ENCODE data around the gene TOLLIP. TPM values are rescaled to one million over a fixed set of nuclear protein-coding genes. Genes with fewer than 3 reads are reported as not detected.

The TOLLIP gene
- polyA plus RNA-seq, 3 donors = 35.9 to 50.1 (median 47.8) TPM

GRCh38 chr11:1232883-1233321 lies 76.5 kb downstream of the TOLLIP start:
- no peak for DNase-seq (ENCODE audit: extremely low read depth in 1 of 11, low read depth in 9 of 11, low spot score in 4 of 11)

DNA sequence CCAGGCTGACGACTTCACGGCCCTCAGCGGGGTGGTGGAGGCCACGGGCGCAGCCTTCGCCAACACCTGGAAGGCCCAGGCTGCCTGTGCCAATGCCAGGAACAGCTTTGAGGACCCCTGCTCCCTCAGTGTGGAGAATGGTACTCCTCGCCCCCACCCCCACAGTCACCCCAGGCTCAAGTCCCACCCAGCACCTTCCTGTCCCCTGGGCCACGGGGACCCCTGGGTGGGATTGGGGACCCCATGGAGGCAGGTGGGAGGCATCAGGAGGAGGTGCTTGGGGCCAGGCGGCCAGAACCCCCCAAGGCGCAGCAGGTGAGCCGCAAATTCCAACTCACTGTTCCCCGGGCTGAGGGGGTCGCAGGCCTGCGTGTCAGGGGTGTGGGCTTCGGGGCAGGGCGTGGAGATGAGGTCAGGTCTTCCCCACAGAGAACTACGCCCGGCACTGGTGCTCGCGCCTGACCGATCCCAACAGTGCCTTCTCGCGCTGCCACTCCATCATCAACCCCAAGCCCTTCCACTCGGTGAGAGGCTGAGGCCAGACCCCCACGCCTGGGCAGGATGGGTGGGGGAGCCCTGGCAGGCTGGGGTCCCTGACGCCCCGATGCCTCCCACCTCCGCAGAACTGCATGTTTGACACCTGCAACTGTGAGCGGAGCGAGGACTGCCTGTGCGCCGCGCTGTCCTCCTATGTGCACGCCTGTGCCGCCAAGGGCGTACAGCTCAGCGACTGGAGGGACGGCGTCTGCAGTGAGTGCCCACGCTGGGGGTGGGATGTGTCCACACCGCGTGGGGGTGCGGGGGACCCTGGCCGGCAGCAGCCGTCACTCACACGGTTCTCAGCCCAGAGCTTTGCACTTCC lies 77.2 kb downstream of the TOLLIP start:
- DNase-seq (ENCODE audit: extremely low read depth in 1 of 11, low read depth in 9 of 11, low spot score in 4 of 11) = no peak

DNA sequence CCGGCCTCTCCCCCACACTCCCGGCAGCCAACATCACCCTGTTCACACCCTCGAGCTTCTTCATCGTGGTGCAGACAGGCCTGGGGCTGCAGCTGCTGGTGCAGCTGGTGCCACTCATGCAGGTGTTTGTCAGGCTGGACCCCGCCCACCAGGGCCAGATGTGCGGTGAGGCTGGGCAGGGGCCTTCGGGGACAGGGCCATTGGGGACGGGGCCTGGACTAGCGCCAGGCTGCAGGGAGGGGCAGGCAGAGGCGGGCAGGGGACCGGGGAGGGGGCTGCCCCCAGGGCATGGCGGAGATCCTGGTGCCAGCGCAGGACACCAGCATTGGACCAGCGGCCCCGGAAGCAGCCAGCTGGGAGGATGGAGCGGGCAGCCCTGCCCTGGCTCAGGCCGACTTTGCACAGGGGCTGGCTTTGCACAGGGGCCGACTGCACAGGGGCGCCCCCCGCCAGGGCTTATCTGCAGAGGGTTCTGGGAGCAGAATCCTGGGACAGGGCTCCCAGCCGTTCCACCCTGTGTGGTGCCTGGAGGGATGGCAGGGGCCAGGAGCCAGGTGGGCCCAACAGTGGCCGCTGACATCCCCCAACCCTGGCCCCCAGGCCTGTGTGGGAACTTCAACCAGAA lies 77.9 kb downstream of the TOLLIP start:
- no peak for DNase-seq (ENCODE audit: extremely low read depth in 1 of 11, low read depth in 9 of 11, low spot score in 4 of 11)

- no peak for DNase-seq (ENCODE audit: extremely low read depth in 1 of 11, low read depth in 9 of 11, low spot score in 4 of 11)
Measured at GRCh38 chr11:1230456-1231395, 78.7 kb downstream of the TOLLIP start.

DNA sequence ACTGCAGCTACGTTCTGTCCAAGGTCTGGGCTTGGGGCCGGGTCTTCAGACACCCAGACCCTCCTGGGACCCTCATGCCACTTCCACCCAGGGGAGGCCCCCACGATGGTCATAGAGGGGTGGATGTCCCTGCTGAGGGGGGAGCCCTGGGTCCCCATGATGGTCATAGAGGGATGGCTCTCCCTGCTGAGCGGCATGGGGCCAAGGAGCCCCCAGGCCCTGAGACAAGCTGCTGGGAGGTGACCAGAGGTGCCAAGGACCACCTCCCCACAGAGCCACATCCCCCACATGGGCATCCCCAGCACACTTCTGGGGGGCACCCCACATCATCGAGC lies 79.3 kb downstream of the TOLLIP start:
- no peak for DNase-seq (ENCODE audit: extremely low read depth in 1 of 11, low read depth in 9 of 11, low spot score in 4 of 11)

DNA sequence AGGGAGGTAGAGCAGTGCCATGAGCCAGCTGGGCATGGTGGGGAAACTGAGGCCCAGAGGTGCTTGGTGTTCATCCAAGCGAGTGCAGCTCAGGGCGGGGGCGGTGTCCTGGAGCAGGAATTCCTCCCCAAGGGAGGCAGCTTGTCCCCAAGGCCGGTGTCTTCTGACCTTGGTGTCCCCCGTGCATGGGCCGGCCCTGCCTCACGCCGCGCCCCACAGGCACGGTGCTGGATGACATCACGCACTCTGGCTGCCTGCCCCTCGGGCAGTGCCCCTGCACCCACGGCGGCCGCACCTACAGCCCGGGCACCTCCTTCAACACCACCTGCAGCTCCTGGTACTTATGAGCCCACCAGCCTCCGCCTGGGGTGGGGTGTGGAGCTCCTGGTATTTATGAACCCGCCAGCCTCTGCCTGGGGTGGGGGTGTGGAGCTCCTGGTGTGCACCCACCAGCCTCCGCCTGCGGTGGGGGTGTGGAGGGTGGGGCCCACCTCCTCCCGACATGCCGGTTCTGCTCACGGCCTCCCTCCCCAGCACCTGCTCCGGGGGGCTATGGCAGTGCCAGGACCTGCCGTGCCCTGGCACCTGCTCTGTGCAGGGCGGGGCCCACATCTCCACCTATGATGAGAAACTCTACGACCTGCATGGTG lies 79.8 kb downstream of the TOLLIP start:
- no peak for DNase-seq (ENCODE audit: extremely low read depth in 1 of 11, low read depth in 9 of 11, low spot score in 4 of 11)

DNA sequence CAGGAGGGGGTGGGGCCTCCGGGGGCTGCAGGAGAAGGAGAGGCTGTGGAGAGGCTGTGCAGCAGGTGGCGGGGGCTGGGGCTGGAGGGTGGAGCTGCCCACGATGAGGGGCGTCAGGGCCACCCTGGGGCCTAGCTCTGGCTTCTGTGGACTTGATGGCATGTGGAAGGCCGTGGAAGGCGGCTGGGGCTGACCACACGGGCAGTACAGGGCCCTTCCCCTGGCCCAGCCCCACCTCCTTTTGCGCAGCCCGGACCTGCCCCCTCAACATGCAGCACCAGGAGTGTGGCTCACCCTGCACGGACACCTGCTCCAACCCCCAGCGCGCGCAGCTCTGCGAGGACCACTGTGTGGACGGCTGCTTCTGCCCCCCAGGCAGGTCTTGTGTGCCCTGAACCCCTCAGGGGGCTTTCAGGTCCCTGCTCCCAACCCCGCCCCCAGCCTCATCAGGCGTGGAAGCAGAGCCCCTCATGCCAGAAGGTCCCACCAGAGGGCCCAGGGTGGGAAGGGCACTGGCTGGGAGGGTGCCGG lies 80.4 kb downstream of the TOLLIP start:
- DNase-seq (ENCODE audit: extremely low read depth in 1 of 11, low read depth in 9 of 11, low spot score in 4 of 11) = no peak

DNA sequence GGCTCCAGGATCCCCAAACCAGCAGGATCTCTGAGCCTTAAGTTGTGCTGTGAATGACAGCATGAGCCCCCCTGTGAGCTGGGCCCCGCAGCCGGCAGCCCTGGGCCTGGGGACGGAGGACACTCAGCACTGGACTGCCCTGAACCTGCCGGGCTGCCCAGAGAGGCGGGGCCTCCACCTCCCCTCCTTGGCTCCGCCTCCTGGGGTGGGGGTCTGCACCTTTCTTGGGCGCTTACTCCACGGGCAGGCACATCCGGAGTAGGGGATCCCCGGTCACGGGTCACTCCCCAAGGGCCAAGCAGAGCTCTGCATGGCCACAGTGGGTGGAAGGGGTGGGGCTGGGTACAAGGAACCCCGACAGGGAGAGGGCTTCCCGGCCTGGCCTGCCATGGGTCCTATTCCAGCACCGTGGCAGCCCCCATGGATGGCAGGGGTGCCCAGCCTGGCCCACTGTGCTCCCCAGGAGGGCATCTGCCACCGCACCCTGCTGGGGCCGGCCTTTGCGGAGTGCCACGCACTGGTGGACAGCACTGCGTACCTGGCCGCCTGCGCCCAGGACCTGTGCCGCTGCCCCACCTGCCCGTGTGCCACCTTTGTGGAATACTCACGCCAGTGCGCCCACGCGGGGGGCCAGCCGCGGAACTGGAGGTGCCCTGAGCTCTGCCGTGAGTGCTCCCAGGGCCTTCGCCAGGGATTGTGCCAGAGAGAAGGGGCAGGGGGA lies 81.2 kb downstream of the TOLLIP start:
- DNase-seq (ENCODE audit: extremely low read depth in 1 of 11, low read depth in 9 of 11, low spot score in 4 of 11) = no peak

DNA sequence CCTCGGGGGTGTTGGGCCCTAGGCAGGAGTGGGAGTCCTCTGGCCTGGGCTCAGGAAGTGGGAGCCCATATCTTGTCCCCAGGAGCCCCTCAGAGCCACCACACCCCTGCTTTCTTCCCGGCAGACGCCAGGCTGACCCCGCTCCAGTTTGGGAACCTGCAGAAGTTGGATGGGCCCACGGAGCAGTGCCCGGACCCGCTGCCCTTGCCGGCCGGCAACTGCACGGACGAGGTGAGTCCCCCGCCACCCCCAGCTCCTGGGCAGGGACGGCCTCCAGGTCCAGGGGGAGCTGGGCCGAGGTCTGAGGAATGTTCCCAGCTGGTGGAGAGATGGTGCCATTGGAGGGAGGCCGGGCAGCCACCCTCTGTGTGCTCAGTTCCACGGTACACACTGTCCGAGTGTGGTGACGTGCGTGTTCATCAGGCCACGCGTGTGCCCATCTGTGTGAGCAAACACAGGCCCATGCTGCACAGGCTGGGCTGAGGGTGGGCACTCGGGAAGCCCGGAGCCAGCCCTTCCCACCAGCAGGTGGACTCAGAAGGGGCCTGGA lies 81.8 kb downstream of the TOLLIP start:
- DNase-seq (ENCODE audit: extremely low read depth in 1 of 11, low read depth in 9 of 11, low spot score in 4 of 11) = no peak

GRCh38 chr11:1226986-1227550 lies 82.4 kb downstream of the TOLLIP start:
- DNase-seq (ENCODE audit: extremely low read depth in 1 of 11, low read depth in 9 of 11, low spot score in 4 of 11) = no peak

DNA sequence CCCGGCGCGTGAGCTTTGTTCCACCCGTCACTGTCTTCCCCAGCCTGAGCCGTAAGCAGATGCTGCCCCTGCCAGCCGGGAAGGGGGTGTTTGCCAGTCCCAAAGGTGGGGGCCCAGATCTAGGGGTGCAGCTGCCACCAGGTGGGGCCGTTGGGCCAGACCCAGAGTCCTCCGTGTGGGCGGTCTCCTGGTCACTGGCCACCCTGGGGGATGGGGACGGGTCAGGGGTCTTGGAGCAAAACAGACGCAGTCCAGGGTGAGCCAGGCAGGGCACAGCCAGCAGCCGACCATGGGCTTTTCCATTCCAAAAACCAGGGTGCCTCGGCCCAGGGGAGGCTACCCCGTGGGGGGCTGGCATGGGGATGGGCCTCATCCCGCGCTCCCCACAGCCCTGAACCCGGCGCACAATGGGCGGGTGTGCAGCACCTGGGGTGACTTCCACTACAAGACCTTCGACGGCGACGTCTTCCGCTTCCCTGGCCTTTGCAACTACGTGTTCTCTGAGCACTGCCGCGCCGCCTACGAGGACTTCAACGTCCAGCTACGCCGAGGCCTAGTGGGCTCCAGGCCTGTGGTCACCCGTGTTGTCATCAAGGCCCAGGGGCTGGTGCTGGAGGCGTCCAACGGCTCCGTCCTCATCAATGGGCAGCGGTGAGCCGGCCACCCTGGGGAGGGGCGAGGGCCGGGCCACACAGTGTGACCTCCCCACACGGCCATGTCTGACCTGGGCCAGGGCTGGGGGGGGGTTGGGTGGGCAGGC lies 83.0 kb downstream of the TOLLIP start:
- no peak for DNase-seq (ENCODE audit: extremely low read depth in 1 of 11, low read depth in 9 of 11, low spot score in 4 of 11)

- DNase-seq (ENCODE audit: extremely low read depth in 1 of 11, low read depth in 9 of 11, low spot score in 4 of 11) = no peak
Measured at GRCh38 chr11:1225386-1226225, 83.8 kb downstream of the TOLLIP start.

DNA sequence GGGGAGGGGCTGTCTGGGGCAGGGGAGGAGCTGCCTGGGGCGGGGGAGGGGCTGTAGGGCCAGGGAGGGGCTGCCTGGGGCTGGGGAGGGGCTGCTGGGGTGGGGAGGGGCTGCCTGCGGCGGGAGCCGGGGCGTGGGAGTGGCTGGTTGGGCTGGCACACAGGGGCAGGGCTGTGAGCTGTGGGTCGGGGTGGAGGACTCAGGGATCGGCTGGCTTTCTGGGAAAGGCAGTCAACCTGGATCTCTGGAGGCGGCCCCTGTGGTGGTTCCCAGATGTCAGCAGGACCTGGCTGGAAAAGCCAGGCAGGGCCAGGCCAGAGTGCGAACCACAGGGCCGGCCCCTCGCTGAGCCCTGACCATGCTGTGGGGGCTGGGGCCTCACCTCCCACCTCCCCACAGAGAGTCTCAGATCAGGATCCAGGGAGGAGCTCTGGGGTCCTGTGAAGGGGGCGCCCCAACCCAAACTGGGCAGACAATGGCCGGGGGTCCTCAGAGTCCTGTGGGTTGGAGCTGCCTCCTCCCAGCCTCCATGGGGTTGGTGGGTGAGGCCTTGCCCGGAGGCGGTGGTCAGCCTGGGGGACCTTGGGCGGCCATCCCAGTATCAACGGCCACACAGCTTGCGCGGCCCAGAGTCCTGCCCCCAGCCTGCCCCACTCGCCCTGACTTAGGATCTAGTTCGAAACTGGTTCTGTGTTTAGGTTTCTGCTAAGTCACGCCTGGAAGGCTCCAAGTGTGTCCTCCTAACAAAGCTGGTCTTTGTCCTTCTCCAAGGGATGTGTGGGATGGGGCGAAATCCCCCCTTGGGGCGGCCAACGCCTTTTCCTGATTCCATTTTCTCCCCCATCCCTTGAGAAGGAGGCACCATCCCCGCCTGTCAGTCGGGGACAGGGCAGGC lies 84.7 kb downstream of the TOLLIP start:
- peak in 1 of 11 donors; percentile 17 for DNase-seq (ENCODE audit: extremely low read depth in 1 of 11, low read depth in 9 of 11, low spot score in 4 of 11)

Data from renal cortex interstitium (tissue), 11 donors.